Neural cell (in vitro differentiated cells): ENCODE data around the gene BTRC.

Experiments used
- CTCF ChIP-seq: fragments of 450-650 bp; IDR thresholded peaks from 2 replicates; pipeline ENCODE4 v1.5.1; 2014; ENCODE audit warnings: antibody characterized with exemption, mild to moderate bottlenecking, moderate library complexity; ENCODE audit not compliant: poor library complexity, severe bottlenecking
- EP300 ChIP-seq: fragments of 450-650 bp; conservative IDR thresholded peaks from 2 replicates; pipeline ENCODE4 v1.6.1; 2014; ENCODE audit warnings: antibody characterized with exemption, mild to moderate bottlenecking, moderate library complexity; ENCODE audit not compliant: poor library complexity, severe bottlenecking
- MXI1 ChIP-seq: fragments of 450-650 bp; conservative IDR thresholded peaks from 2 replicates; pipeline ENCODE4 v1.6.1; 2014; ENCODE audit warnings: antibody characterized with exemption, mild to moderate bottlenecking; ENCODE audit not compliant: poor library complexity, severe bottlenecking
- TAF1 ChIP-seq: IDR thresholded peaks from 2 replicates; pipeline ENCODE4 v1.6.1; 2012; ENCODE audit warnings: low read depth
- TF ChIP-seq, protein P1 (sequence below): IDR thresholded peaks from 2 replicates; pipeline ENCODE4 v1.6.1; 2012; ENCODE audit warnings: borderline replicate concordance

- TF ChIP-seq TAF1 (no peak), CTCF (no peak), EP300 (no peak), MXI1 (no peak)
- TF ChIP-seq, protein P1, sequence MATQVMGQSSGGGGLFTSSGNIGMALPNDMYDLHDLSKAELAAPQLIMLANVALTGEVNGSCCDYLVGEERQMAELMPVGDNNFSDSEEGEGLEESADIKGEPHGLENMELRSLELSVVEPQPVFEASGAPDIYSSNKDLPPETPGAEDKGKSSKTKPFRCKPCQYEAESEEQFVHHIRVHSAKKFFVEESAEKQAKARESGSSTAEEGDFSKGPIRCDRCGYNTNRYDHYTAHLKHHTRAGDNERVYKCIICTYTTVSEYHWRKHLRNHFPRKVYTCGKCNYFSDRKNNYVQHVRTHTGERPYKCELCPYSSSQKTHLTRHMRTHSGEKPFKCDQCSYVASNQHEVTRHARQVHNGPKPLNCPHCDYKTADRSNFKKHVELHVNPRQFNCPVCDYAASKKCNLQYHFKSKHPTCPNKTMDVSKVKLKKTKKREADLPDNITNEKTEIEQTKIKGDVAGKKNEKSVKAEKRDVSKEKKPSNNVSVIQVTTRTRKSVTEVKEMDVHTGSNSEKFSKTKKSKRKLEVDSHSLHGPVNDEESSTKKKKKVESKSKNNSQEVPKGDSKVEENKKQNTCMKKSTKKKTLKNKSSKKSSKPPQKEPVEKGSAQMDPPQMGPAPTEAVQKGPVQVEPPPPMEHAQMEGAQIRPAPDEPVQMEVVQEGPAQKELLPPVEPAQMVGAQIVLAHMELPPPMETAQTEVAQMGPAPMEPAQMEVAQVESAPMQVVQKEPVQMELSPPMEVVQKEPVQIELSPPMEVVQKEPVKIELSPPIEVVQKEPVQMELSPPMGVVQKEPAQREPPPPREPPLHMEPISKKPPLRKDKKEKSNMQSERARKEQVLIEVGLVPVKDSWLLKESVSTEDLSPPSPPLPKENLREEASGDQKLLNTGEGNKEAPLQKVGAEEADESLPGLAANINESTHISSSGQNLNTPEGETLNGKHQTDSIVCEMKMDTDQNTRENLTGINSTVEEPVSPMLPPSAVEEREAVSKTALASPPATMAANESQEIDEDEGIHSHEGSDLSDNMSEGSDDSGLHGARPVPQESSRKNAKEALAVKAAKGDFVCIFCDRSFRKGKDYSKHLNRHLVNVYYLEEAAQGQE: no peak
Observed at GRCh38 chr10:101563007-101563406, 209.0 kb downstream of the BTRC start.
